Keratinocyte (primary cell): ENCODE data around the gene IL1B. TPM values are rescaled to one million over a fixed set of nuclear protein-coding genes. Genes with fewer than 3 reads are reported as not detected.

Source experiments
- DNase-seq: peaks from one replicate; pipeline ENCODE4 v3.0.0-alpha.2; 2011; ENCODE audit warnings: low read depth, missing footprints, low spot score
- FAIRE-seq: peaks from 2 replicates; lab custom pipeline; 2011; peaks lifted over from hg19 to GRCh38; lab: Jason Lieb, UNC
- H2AFZ ChIP-seq: 2 replicates; pipeline ENCODE4 v1.6.0; 2012; ENCODE audit warnings: low read length, control low read depth, inconsistent platforms; ENCODE audit not compliant: control insufficient read depth
- H3K27ac ChIP-seq: 2 replicates; pipeline ENCODE4 v1.5.1; 2011; ENCODE audit warnings: low read length; ENCODE audit not compliant: control insufficient read depth, insufficient read depth
- H3K27me3 ChIP-seq: 3 replicates; pipeline ENCODE4 v1.6.0; 2011; ENCODE audit warnings: low read length; ENCODE audit not compliant: control insufficient read depth, insufficient read depth; ENCODE audit errors: extremely low read depth
- H3K36me3 ChIP-seq, 2 experiments: 2 replicates in 1 of 2; 3 replicates in 1 of 2; pipeline ENCODE4 v1.5.1; 2011; ENCODE audit warnings: low read length in 2 of 2, mild to moderate bottlenecking in 1 of 2; ENCODE audit not compliant: control insufficient read depth in 2 of 2, insufficient read depth in 2 of 2; ENCODE audit errors: extremely low read depth in 1 of 2
- H3K4me1 ChIP-seq: 3 replicates; pipeline ENCODE4 v1.5.1; 2011; ENCODE audit warnings: low read length; ENCODE audit not compliant: control insufficient read depth, insufficient read depth; ENCODE audit errors: extremely low read depth
- H3K4me2 ChIP-seq: 3 replicates; pipeline ENCODE4 v1.6.0; 2011; ENCODE audit warnings: low read depth, low read length; ENCODE audit not compliant: control insufficient read depth, insufficient read depth; ENCODE audit errors: extremely low read depth
- H3K4me3 ChIP-seq, 3 experiments: fragments of 200-600 bp in 1 of 3; sonication (generic) in 1 of 3; 2 replicates in 2 of 3; 3 replicates in 1 of 3; pipeline ENCODE4 v1.5.1; 2011 to 2016; ENCODE audit warnings: low read length in 3 of 3, mild to moderate bottlenecking in 3 of 3, control low read depth in 2 of 3, inconsistent platforms in 1 of 3, low read depth in 1 of 3, mixed read lengths in 1 of 3, mixed run types in 1 of 3, moderate library complexity in 1 of 3; ENCODE audit not compliant: control insufficient read depth in 2 of 3, insufficient read depth in 2 of 3; ENCODE audit errors: extremely low read depth in 1 of 3
- H3K79me2 ChIP-seq: 2 replicates; pipeline ENCODE4 v1.6.0; 2012; ENCODE audit warnings: low read length; ENCODE audit not compliant: control insufficient read depth, insufficient read depth
- H3K9ac ChIP-seq: 3 replicates; pipeline ENCODE4 v1.6.0; 2011; ENCODE audit warnings: low read length; ENCODE audit not compliant: control insufficient read depth, insufficient read depth; ENCODE audit errors: extremely low read depth
- H3K9me1 ChIP-seq: 3 replicates; pipeline ENCODE4 v1.6.0; 2011; ENCODE audit warnings: low read length; ENCODE audit not compliant: control insufficient read depth, insufficient read depth; ENCODE audit errors: extremely low read depth
- H3K9me3 ChIP-seq: 2 replicates; pipeline ENCODE4 v1.5.1; 2012; ENCODE audit warnings: low read depth, low read length; ENCODE audit not compliant: control insufficient read depth
- H4K20me1 ChIP-seq: 3 replicates; pipeline ENCODE4 v1.6.0; 2011; ENCODE audit warnings: low read length; ENCODE audit not compliant: control insufficient read depth, insufficient read depth; ENCODE audit errors: extremely low read depth
- EZH2 ChIP-seq: IDR thresholded peaks from one replicate; pipeline ENCODE4 v1.6.1; 2012; ENCODE audit warnings: inconsistent platforms, mild to moderate bottlenecking, low read length, moderate library complexity
- dilution Hi-C: fragments of 300-500 bp; cut with MboI; formaldehyde crosslinking; loops from one replicate; pipeline ENCODE4 v1.7.0; 2020; ENCODE audit warnings: low sequenced_read_pairs; ENCODE audit not compliant: extremely low pct_ligation_motif_present
- polyA plus RNA-seq, 5 experiments: library from polyadenylated mRNA; depleted of rRNA in 3 of 5; stranded (reverse) in 3 of 5; stranded (forward) in 1 of 5; unstranded in 1 of 5; fragments of >200 nt; gene quantifications; 1 replicate in 1 of 5; 2 replicates in 3 of 5; 3 replicates in 1 of 5; pipeline versions ENCODE4 v1.2.1 to v1.2.3, GENCODE V29; 2011 to 2012; ENCODE audit warnings: missing spikeins in 2 of 5, low read depth in 1 of 5, low replicate concordance in 1 of 5
- TF ChIP-seq, protein P1 (sequence below), 3 experiments: IDR thresholded peaks in 1 of 3; conservative IDR thresholded peaks in 1 of 3; optimal IDR thresholded peaks in 1 of 3; 2 replicates in 2 of 3; 3 replicates in 1 of 3; pipeline versions ENCODE3 to v1.5.1; 2011; ENCODE audit warnings: low read length in 3 of 3, mild to moderate bottlenecking in 3 of 3, moderate library complexity in 2 of 3, control low read depth in 1 of 3, inconsistent platforms in 1 of 3; ENCODE audit not compliant: insufficient read depth in 2 of 3; ENCODE audit errors: extremely low read depth in 1 of 3

IL1B gene
- polyA plus RNA-seq, 1 donor (not counting 4 experiments of a cell fraction or from before 2014, with no cell fraction given): 232 TPM

DNA sequence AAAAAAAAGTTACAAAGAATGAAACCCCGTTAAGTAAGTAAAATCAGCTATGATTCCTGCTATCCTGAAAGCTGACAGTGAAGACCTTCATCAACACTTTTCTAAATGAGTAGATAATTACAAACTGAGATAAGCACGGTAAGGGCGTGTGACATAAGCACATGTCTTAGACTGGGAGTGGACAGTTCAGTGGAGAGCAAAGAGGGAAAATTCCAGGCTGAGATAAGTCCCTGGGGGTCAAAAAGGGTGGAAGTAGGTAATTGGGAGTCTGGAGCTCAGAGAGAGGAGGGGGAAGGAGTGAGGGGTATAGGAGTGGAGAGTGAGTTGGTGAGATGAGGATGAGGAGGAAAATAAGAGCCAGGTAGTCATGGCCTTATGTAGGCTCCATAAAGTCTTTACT is 47.9 kb downstream of the IL1B start:
- no peak for DNase-seq

DNA sequence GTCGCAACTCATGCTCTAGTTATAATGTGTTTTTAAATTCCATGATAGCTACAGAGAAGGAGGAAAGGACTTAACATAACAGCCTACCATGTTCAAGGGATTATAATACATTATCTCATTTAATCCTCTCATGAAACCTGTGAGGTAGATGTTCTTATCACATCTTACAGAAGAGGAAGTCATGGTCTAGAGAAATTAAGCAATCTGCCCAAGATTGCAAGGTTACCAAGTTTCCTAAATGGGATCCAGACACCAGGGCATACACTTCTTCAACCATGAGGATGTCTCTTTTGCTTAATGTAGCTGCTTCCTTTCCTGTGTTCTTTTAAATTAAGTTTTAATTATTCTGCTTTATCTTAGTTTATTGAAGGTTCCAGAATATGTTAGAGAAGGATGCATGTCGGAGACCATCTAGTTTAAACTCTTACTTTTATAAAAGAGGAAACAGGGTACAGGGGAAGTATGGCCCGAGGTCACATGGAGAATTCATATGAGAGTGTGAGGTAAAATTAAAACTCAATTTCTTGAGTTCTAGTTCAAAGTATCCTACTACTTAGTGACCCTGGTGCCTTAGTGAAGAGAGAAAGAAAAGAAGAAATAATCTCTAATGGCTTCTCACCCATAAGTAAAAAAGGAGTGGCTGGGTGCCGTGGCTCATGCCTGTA is 48.7 kb downstream of the IL1B start:
- Histone ChIP-seq H3K9me1 (no peaks in the 10 kb centered on the region), H4K20me1 (no peaks in the 10 kb centered on the region), H3K9ac (no peak overlapping the region), H3K9me3 (no peaks in the 10 kb centered on the region), H3K27me3 (no peaks in the 10 kb centered on the region), H3K4me3 (no peak overlapping the region), H3K4me2 (peak overlapping the region; percentile 42), H3K4me1 (peaks cover 39% of the 10 kb centered on the region), H2AFZ (no peak overlapping the region), H3K36me3 (peaks cover 2 to 10% of the 10 kb centered on the region in 2 experiments), H3K27ac (peak overlapping the region; percentile 58), H3K79me2 (peaks cover 24% of the 10 kb centered on the region)
- FAIRE-seq: no peak
- DNase-seq: no peak
- dilution Hi-C loops: no loop called here
- TF ChIP-seq, protein P1, sequence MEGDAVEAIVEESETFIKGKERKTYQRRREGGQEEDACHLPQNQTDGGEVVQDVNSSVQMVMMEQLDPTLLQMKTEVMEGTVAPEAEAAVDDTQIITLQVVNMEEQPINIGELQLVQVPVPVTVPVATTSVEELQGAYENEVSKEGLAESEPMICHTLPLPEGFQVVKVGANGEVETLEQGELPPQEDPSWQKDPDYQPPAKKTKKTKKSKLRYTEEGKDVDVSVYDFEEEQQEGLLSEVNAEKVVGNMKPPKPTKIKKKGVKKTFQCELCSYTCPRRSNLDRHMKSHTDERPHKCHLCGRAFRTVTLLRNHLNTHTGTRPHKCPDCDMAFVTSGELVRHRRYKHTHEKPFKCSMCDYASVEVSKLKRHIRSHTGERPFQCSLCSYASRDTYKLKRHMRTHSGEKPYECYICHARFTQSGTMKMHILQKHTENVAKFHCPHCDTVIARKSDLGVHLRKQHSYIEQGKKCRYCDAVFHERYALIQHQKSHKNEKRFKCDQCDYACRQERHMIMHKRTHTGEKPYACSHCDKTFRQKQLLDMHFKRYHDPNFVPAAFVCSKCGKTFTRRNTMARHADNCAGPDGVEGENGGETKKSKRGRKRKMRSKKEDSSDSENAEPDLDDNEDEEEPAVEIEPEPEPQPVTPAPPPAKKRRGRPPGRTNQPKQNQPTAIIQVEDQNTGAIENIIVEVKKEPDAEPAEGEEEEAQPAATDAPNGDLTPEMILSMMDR (optimal IDR thresholded peaks at IDR 0.05 in 1 of 3, IDR thresholded peaks at IDR 0.05 in 1 of 3, conservative IDR thresholded peaks at IDR 0.05 in 1 of 3; ENCODE audit: extremely low read depth in 1 of 3, insufficient read depth in 2 of 3, low read length in 3 of 3): no peak
- no peak for TF ChIP-seq EZH2

More for the DNA sequence above, 47.9 kb downstream of the IL1B start:
- H3K9me1 ChIP-seq: no peaks in the 10 kb centered on the region
- no peak for FAIRE-seq
- peaks cover 47% of the 10 kb centered on the region for H3K4me1 ChIP-seq
- H3K79me2 ChIP-seq: peaks cover 16% of the 10 kb centered on the region
- no peaks in the 10 kb centered on the region for H3K9me3 ChIP-seq
- H3K27ac ChIP-seq: no peak overlapping the region
- H3K4me2 ChIP-seq: no peak overlapping the region
- H2AFZ ChIP-seq: no peak overlapping the region
- peaks cover 0 to 3% of the 10 kb centered on the region in 2 experiments for H3K36me3 ChIP-seq
- no peak overlapping the region for H3K9ac ChIP-seq
- no peak overlapping the region for H3K4me3 ChIP-seq
- no peak for TF ChIP-seq EZH2
- TF ChIP-seq, protein P1 (optimal IDR thresholded peaks at IDR 0.05 in 1 of 3, IDR thresholded peaks at IDR 0.05 in 1 of 3, conservative IDR thresholded peaks at IDR 0.05 in 1 of 3; ENCODE audit: extremely low read depth in 1 of 3, insufficient read depth in 2 of 3, low read length in 3 of 3): no peak
- dilution Hi-C loops: no loop called here
- no peaks in the 10 kb centered on the region for H4K20me1 ChIP-seq
- no peaks in the 10 kb centered on the region for H3K27me3 ChIP-seq
